OCI-LY7 (cell line): ENCODE measurements around the gene HEPHL1. TPM values are rescaled to one million over a fixed set of nuclear protein-coding genes. Genes with fewer than 3 reads are reported as not detected.

Source experiments
- BruUV-seq: library from RNA; stranded (reverse); fragments of 400-500 nt; replicated peaks from 2 replicates; lab custom pipeline; 2021; lab: Mats Ljungman, UMichigan
- CTCF ChIA-PET: fragments of 300-600 bp; sonication (Branson Sonifier 250); formaldehyde crosslinking; loops from one replicate; lab custom pipeline; 2022; ENCODE audit warnings: antibody characterized with exemption; ENCODE audit not compliant: unreplicated experiment; lab: Charles Lee
- POLR2A ChIA-PET: fragments of 300-600 bp; sonication (Branson Sonifier 250); formaldehyde crosslinking; loops from one replicate; lab custom pipeline; 2022; ENCODE audit warnings: antibody characterized with exemption; lab: Charles Lee
- DNase-seq: peaks from one replicate; pipeline ENCODE4 v3.0.0-alpha.2; 2015; ENCODE audit warnings: low spot score
- H2AFZ ChIP-seq: fragments of 200-600 bp; sonication (generic), shearing (Covaris generic); 2 replicates; pipeline ENCODE4 v1.6.1; 2014; ENCODE audit warnings: mild to moderate bottlenecking, antibody characterized with exemption, low read length, moderate library complexity
- H3K27ac ChIP-seq: fragments of 200-600 bp; sonication (generic); 2 replicates; pipeline ENCODE4 v1.5.1; 2014; ENCODE audit warnings: mixed run types, low read depth, mild to moderate bottlenecking, moderate library complexity, low read length, inconsistent platforms; ENCODE audit not compliant: poor library complexity, severe bottlenecking
- H3K36me3 ChIP-seq: fragments of 200-600 bp; sonication (generic); 2 replicates; pipeline ENCODE4 v1.6.1; 2014; ENCODE audit warnings: mild to moderate bottlenecking, antibody characterized with exemption, low read length, moderate library complexity, mixed read lengths; ENCODE audit not compliant: insufficient read depth
- H3K4me1 ChIP-seq: fragments of 200-600 bp; sonication (generic); 2 replicates; pipeline ENCODE4 v1.5.1; 2014; ENCODE audit warnings: mild to moderate bottlenecking, low read length; ENCODE audit not compliant: insufficient read depth, poor library complexity, severe bottlenecking
- H3K4me2 ChIP-seq: fragments of 200-600 bp; sonication (generic); 2 replicates; pipeline ENCODE4 v1.6.1; 2014; ENCODE audit warnings: mild to moderate bottlenecking, low read length
- H3K4me3 ChIP-seq: fragments of 200-600 bp; sonication (generic); 2 replicates; pipeline ENCODE4 v1.5.1; 2014; ENCODE audit warnings: mild to moderate bottlenecking, low read depth, low read length; ENCODE audit not compliant: poor library complexity, severe bottlenecking
- H3K79me2 ChIP-seq: fragments of 200-600 bp; sonication (generic); 2 replicates; pipeline ENCODE4 v1.6.1; 2016; ENCODE audit warnings: low read depth, mild to moderate bottlenecking, low read length, moderate library complexity, mixed read lengths; ENCODE audit not compliant: insufficient read depth
- H3K9me2 ChIP-seq: fragments of 200-600 bp; sonication (generic); 2 replicates; pipeline ENCODE4 v1.6.1; 2016; ENCODE audit warnings: mild to moderate bottlenecking, low read length, mixed read lengths; ENCODE audit not compliant: insufficient read depth
- H3K9me3 ChIP-seq: fragments of 200-600 bp; sonication (generic); 2 replicates; pipeline ENCODE4 v1.6.1; 2014; ENCODE audit warnings: mild to moderate bottlenecking, mixed run types, low read length, mixed read lengths
- H4K20me1 ChIP-seq: fragments of 200-600 bp; sonication (generic); 2 replicates; pipeline ENCODE4 v1.6.1; 2014; ENCODE audit warnings: mild to moderate bottlenecking, antibody characterized with exemption, low read length, moderate library complexity, mixed read lengths; ENCODE audit not compliant: insufficient read depth
- CTCF ChIP-seq: fragments of 200-600 bp; sonication (generic); conservative IDR thresholded peaks from 2 replicates; pipeline ENCODE4 v1.5.1; 2014; ENCODE audit warnings: mild to moderate bottlenecking, antibody characterized with exemption, low read length, moderate library complexity, mixed read lengths
- EZH2phosphoT487 ChIP-seq: fragments of 200-600 bp; sonication (generic); IDR thresholded peaks from 2 replicates; pipeline ENCODE4 v1.6.1; 2018; ENCODE audit warnings: low read depth, borderline replicate concordance, mild to moderate bottlenecking, mixed run types, antibody characterized with exemption, low read length, moderate library complexity, mixed read lengths
- intact Hi-C: fragments of 100-400 bp; cut with micrococcal nuclease; formaldehyde crosslinking; loops from one replicate; pipeline ENCODE4 v1.10.0; 2022; ENCODE audit not compliant: unreplicated experiment
- total RNA-seq, 2 experiments: library from RNA; depleted of rRNA in 1 of 2; stranded (reverse); fragments of >200 nt in 1 of 2; shearing (Covaris generic) in 1 of 2; gene quantifications; 2 replicates each; pipeline ENCODE4 v1.2.3, GENCODE V29; 2014 to 2022

HEPHL1 gene
- total RNA-seq, 2 experiments from 2014 or later = not detected

- no peak overlapping the region for H2AFZ ChIP-seq
These were observed 13.7 kb upstream of the HEPHL1 start for GRCh38 chr11:94007426-94007825.

GRCh38 chr11:94007906-94008305 is 13.2 kb upstream of the HEPHL1 start:
- BruUV-seq = no TSS peak
- ChIA-PET POLR2A (no interaction called here), CTCF (no interaction called here)
- Histone ChIP-seq H2AFZ (no peak overlapping the region), H3K79me2 (no peaks in the 10 kb centered on the region), H3K9me3 (no peaks in the 10 kb centered on the region), H3K9me2 (no peaks in the 10 kb centered on the region), H3K36me3 (no peaks in the 10 kb centered on the region), H4K20me1 (no peaks in the 10 kb centered on the region), H3K27ac (no peak overlapping the region), H3K4me2 (no peak overlapping the region), H3K4me3 (no peak overlapping the region), H3K4me1 (no peaks in the 10 kb centered on the region)
- intact Hi-C loops = no loop called here
- TF ChIP-seq EZH2phosphoT487 (no peak), CTCF (no peak)
- no peak for DNase-seq

More at GRCh38 chr11:94007426-94007825, 13.7 kb upstream of the HEPHL1 start:
- POLR2A ChIA-PET = no interaction called here
- intact Hi-C loops = no loop called here
- TF ChIP-seq CTCF (no peak), EZH2phosphoT487 (no peak)
- Histone ChIP-seq H3K4me3 (no peak overlapping the region), H3K9me3 (no peaks in the 10 kb centered on the region), H3K27ac (no peak overlapping the region), H3K4me2 (no peak overlapping the region), H4K20me1 (no peaks in the 10 kb centered on the region), H3K79me2 (no peaks in the 10 kb centered on the region), H3K36me3 (no peaks in the 10 kb centered on the region), H3K4me1 (no peaks in the 10 kb centered on the region), H3K9me2 (no peaks in the 10 kb centered on the region)
- CTCF ChIA-PET = no interaction called here
- no peak for DNase-seq
- no TSS peak for BruUV-seq

- no peaks in the 10 kb centered on the region for H4K20me1 ChIP-seq
- no peaks in the 10 kb centered on the region for H3K9me2 ChIP-seq
- no peak for TF ChIP-seq CTCF
- TF ChIP-seq EZH2phosphoT487 = no peak
- H3K4me3 ChIP-seq = no peak overlapping the region
- ChIA-PET CTCF (no interaction called here), POLR2A (interaction anchor here (0.5 kb wide), 1 partner anchor 87 kb away, joined by 3 read pairs; no protein-coding TSS in a partner anchor)
- no peak overlapping the region for H2AFZ ChIP-seq
- BruUV-seq = no TSS peak
- intact Hi-C loops = no loop called here
- no peaks in the 10 kb centered on the region for H3K79me2 ChIP-seq
- no peaks in the 10 kb centered on the region for H3K9me3 ChIP-seq
- H3K36me3 ChIP-seq = no peaks in the 10 kb centered on the region
- no peak overlapping the region for H3K27ac ChIP-seq
- no peaks in the 10 kb centered on the region for H3K4me1 ChIP-seq
- no peak overlapping the region for H3K4me2 ChIP-seq
- DNase-seq = no peak
These were observed 11.0 kb upstream of the HEPHL1 start for GRCh38 chr11:94010136-94010535.
